ENCODE measurements around the gene ILF3. TPM values are rescaled to one million over a fixed set of nuclear protein-coding genes. Genes with fewer than 3 reads are reported as not detected.

The ILF3 gene
- total and polyA plus RNA-seq, 12 donors: 75.0 to 254 (median 184) TPM

DNA sequence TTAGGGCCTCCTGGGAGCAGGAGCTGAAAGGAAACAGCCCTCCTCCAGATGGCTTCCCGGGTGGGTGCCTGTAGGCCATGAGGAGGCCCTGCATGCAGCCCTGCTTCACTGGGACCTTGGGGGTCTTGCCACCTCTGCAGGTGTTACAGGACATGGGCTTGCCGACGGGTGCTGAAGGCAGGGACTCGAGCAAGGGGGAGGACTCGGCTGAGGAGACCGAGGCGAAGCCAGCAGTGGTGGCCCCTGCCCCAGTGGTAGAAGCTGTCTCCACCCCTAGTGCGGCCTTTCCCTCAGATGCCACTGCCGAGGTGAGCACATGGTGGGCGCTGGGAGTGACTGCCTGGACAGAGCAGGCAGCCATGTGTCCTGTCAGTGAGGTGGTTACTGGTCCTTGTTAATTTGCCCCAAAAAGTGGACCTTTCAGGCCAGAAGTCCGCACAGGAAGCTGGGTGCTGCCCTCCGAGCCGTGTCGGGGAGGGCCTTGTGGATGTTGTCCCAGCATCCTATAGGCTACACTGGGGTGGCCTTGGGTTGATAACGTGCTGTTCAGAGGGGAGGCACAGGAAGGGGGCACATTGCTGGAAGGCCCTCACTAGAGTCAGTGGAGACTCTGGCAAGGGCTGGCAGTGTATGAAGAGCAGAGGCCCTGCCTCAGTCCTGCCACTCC lies 28.4 kb downstream of the ILF3 start:
- DNase-seq: no peak
- H3K27ac ChIP-seq: no peak overlapping the region
- TF ChIP-seq, protein P1, sequence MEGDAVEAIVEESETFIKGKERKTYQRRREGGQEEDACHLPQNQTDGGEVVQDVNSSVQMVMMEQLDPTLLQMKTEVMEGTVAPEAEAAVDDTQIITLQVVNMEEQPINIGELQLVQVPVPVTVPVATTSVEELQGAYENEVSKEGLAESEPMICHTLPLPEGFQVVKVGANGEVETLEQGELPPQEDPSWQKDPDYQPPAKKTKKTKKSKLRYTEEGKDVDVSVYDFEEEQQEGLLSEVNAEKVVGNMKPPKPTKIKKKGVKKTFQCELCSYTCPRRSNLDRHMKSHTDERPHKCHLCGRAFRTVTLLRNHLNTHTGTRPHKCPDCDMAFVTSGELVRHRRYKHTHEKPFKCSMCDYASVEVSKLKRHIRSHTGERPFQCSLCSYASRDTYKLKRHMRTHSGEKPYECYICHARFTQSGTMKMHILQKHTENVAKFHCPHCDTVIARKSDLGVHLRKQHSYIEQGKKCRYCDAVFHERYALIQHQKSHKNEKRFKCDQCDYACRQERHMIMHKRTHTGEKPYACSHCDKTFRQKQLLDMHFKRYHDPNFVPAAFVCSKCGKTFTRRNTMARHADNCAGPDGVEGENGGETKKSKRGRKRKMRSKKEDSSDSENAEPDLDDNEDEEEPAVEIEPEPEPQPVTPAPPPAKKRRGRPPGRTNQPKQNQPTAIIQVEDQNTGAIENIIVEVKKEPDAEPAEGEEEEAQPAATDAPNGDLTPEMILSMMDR (IDR thresholded peaks at IDR 0.05): no peak
- TF ChIP-seq POLR2A (IDR thresholded peaks at IDR 0.05): no peak
- no peaks in the 10 kb centered on the region for H3K4me1 ChIP-seq (replicated peaks in 1 of 2)
- H3K36me3 ChIP-seq (replicated peaks in 1 of 2): peaks cover 0 to 94% of the 10 kb centered on the region in 2 donors
- 67 to 80% (median 75%) methylated on average over 8 to 15 of the region's 15 CpGs for WGBS, 4 donors
- intact Hi-C loops (cut with DNase I): no loop called here
- no peaks in the 10 kb centered on the region for H3K9me3 ChIP-seq (replicated peaks in 1 of 3)
- no peaks in the 10 kb centered on the region for H3K27me3 ChIP-seq
- no peak overlapping the region for H3K4me3 ChIP-seq

DNA sequence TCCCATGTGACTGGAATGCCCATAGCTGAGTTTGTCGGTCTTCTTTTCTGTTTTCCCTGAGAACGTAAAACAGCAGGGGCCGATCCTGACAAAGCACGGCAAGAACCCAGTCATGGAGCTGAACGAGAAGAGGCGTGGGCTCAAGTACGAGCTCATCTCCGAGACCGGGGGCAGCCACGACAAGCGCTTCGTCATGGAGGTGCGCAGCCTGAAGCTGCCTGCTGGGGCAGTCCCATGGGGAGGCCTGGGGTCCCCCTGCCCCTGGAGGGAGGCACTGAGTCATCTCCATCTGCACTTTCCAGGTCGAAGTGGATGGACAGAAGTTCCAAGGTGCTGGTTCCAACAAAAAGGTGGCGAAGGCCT lies 28.9 kb downstream of the ILF3 start:
- Histone ChIP-seq H3K4me1 (replicated peaks in 1 of 2) (no peaks in the 10 kb centered on the region), H3K36me3 (replicated peaks in 1 of 2) (peaks cover 0 to 94% of the 10 kb centered on the region in 2 donors), H3K9me3 (replicated peaks in 1 of 3) (no peaks in the 10 kb centered on the region), H3K4me3 (no peak overlapping the region), H3K27ac (no peak overlapping the region), H3K27me3 (no peaks in the 10 kb centered on the region)
- intact Hi-C loops (cut with DNase I): no loop called here
- no peak for TF ChIP-seq POLR2A (IDR thresholded peaks at IDR 0.05)
- TF ChIP-seq, protein P1 (IDR thresholded peaks at IDR 0.05): no peak
- WGBS, 4 donors: 80 to 86% (median 85%) methylated on average over 14 to 15 of the region's 15 CpGs
- no peak for DNase-seq

DNA sequence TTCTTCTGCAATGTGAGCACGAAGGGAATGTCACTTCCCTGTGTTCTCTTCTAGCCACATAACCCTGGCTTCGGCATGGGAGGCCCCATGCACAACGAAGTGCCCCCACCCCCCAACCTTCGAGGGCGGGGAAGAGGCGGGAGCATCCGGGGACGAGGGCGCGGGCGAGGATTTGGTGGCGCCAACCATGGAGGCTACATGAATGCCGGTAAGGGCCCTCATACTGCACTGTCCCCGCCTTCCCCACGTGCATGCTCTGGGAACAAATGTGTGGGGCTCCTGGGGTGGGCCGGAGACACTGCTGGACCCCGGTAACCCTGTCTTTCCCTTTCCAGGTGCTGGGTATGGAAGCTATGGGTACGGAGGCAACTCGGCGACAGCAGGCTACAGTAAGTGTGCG lies 29.4 kb downstream of the ILF3 start:
- Histone ChIP-seq H3K36me3 (replicated peaks in 1 of 2) (peaks cover 0 to 94% of the 10 kb centered on the region in 2 donors), H3K4me3 (no peak overlapping the region), H3K27me3 (no peaks in the 10 kb centered on the region), H3K9me3 (replicated peaks in 1 of 3) (no peaks in the 10 kb centered on the region), H3K27ac (no peak overlapping the region), H3K4me1 (replicated peaks in 1 of 2) (no peaks in the 10 kb centered on the region)
- TF ChIP-seq, protein P1 (IDR thresholded peaks at IDR 0.05): no peak
- no peak for TF ChIP-seq POLR2A (IDR thresholded peaks at IDR 0.05)
- 66 to 89% (median 86%) methylated on average over 3 to 21 of the region's 21 CpGs for WGBS, 4 donors
- DNase-seq: no peak
- intact Hi-C loops (cut with DNase I): no loop called here

DNA sequence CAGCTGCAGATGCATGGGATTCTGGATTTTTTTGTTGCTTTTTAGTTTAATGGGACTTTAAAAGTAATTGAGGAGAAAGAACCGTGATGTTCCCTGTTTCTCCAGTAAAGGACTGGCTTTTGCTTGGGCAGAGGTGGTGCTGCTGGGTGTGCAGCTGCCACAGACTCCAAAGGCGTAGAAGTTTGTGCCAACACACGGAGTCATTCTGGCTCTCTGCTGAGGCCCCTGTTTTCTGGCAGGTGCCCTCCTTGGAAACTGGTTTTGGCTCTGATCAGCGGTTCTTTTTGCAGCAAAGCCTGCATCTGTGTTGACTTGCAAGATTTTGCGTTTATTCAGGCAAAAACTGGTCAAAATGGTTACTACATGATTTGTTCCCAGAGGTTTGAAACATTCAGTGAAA lies 31.1 kb downstream of the ILF3 start:
- H3K27me3 ChIP-seq: no peaks in the 10 kb centered on the region
- H3K9me3 ChIP-seq (replicated peaks in 1 of 3): no peaks in the 10 kb centered on the region
- DNase-seq: no peak
- intact Hi-C loops (cut with DNase I): no loop called here
- TF ChIP-seq, protein P1 (IDR thresholded peaks at IDR 0.05): no peak
- TF ChIP-seq POLR2A (IDR thresholded peaks at IDR 0.05): no peak
- 70 to 85% (median 75%) methylated on average over 5 of the region's 5 CpGs for WGBS, 4 donors
- H3K4me3 ChIP-seq: no peak overlapping the region
- H3K27ac ChIP-seq: no peak overlapping the region
- H3K4me1 ChIP-seq (replicated peaks in 1 of 2): no peaks in the 10 kb centered on the region
- peaks cover 0 to 94% of the 10 kb centered on the region in 2 donors for H3K36me3 ChIP-seq (replicated peaks in 1 of 2)

All from adrenal gland (tissue), 12 donors.